GM19351 (cell line): ENCODE measurements around the gene GFI1B.

Source experiments
- ATAC-seq: cut with Tn5 transposase; IDR thresholded peaks from one replicate; pipeline ENCODE4 v1.9.1; 2021; ENCODE audit warnings: mild to moderate bottlenecking, moderate library complexity; ENCODE audit not compliant: unreplicated experiment

Gene GFI1B

DNA sequence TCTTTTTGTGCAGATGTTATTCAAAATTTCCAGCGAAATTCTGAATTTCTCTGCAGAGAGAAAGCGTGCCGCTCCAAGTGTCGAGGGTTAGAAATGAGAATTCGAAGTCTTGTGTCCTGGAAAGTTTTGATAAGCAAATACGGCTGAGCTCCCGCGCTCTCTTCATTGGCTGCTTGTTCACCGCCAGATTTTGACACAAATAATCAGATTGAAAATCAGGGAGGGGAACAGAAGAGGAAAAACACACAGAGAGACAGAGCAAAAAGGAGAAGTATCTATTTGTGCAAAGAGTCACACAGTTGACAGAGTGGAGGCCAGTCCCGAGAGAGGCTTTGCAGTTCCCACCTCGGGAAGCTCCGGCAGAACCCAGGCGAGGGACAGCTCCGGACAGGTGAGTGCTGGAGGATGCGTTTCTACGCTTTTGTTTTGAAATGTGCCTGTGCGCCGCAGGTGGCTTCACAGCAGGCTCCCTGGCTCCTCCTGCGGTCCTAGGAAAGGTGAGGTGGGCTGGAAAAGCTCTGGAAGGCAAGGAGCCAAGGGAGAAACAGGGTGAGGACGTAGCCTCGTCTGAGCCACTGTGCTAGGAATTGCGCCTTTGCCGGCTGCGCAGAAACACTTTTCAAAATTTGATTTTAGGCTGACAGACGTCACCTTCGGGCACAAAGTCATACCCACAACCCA, at the start of gene GFI1B:
Gene GFI1B (plus strand): TSS at position 244 of the 681 bp plus-strand sequence. CDS start 7,985 bp downstream, outside the sequence.
- ATAC-seq = no peak

DNA sequence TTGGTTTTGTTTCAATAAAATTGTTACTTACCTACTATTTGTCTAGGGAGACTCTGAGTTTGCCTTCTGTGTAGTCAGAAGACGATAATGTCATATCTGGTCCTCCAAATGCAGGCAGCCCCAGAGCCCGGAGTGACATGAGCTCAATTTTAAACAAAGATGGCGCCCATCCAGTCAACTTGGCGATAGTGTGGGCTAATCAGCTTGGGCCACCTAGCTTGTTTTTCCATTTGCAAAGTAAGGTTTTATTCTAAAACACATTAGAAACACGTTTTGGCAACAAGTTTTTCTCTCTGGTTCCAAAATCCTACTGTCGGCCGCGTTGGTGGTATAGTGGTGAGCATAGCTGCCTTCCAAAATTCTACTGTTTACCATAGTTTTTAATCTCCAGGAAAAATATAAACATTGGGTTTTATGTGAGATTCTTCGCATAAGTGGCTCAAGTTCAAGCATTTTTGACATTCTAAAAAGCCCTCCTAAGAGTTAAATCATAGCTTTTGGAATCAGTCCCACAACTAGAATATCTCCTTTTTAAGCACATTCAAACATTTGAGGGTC, 47.2 kb upstream of the GFI1B start:
- no peak for ATAC-seq

- ATAC-seq = no peak
Observed at GRCh38 chr9:132935026-132935425, 43.5 kb upstream of the GFI1B start.

GRCh38 chr9:132937463-132937901, 41.0 kb upstream of the GFI1B start:
- ATAC-seq = no peak

DNA sequence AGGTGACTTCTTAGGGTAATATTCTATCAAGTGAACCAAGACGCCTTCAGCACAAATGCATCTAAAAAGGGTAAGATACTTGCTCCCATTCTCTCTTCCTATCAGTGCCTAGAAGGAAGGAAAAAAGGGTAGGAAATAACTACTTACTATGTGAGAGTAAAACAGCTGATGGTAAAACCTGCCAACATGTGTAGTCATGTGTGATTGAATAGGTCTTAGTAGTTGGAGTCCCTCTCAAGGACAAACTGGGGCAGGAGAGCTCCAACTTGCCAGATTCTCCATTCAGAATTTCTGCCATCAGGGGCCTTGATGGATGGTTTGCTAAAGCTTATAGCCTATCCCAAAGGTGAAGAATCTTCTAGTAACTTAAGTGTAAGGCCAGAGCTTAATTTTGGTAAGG, 39.3 kb upstream of the GFI1B start:
- no peak for ATAC-seq

DNA sequence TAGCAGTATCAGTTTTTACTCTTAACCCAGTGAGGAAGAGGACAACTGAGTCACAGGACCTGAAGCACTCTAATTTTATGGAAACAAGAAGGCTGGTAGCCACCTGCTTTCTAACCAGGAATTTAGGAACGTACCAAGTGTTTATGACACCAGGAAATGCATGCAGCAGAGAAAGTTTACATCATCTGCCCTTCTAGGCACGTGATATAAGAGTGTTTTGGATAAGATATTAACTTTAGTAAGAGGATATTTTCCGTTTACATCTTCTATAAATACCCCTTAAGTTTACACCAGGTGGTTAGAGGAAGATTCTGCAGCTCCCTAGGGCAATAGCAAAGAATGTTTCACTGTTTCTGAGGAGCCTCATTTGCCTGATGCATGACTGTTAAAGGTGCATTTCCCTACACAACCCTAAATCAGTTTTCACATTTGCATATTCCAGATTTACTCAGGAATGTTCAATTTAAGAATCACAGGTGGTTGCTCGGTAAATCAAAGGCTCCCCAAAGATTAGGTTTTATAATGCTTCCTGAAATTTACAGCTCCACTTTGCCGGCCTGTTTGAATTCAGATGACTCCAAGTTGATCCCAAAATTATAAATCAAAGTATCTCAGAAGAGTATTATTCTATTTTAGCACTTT, 35.8 kb upstream of the GFI1B start:
- ATAC-seq = no peak

GRCh38 chr9:132943651-132944293, 34.7 kb upstream of the GFI1B start:
- peak; percentile 8 for ATAC-seq

GRCh38 chr9:132944294-132945185, 34.0 kb upstream of the GFI1B start, which contains the start of gene TSC1:
TSS of gene TSC1 (minus strand) at chr9:132944616. CDS start at chr9:132928872, 15,744 bp downstream.
- ATAC-seq = peak; percentile 67

DNA sequence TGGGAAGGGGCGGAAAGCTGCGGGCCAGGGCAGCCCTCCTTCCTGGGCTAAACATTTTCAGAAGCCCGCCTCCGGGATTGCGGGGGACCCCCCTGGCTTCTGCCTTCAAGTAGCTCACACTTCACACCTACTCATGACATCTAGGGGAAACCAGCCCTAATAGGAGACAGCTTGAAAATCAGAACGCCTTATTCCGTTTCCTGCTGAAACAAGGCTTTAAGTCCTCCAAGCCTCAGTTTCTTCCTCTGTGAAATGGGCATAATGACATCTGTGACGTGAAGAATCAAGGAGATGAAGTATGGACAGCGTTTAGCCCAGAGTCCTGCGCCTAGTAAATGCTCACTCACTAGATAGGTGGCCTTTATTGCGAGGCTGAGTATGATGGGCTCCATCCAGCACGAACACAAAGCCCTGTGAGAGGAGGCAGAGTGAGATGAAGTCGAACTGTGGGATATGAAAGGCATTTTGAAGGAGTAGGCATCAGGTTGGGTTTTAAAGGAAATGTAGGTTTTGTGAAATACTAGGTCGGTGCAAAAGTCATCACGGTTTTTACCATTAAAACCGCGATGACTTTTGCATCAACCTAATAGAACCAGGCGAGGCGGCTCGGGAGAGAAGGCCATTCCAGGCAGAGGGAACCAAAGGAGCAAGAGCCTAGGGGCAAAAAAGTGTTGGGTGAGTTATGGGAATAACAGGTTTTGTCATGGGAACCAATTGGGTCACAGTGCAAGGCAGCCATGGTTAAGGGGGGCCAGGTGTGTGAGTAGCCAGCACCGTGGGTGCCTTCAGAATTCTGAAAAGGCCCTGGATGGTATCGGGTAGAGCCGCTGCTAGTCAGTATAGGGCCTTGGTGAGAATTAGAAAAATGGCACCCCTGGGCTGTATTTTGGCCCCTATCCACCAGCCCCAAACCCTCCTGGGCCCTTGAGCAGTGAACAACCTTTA, 33.0 kb upstream of the GFI1B start:
- peak; percentile 17 for ATAC-seq

GRCh38 chr9:132946211-132946610, 32.3 kb upstream of the GFI1B start:
- ATAC-seq = no peak

- ATAC-seq = no peak
Observed at GRCh38 chr9:132946631-132947295, 31.7 kb upstream of the GFI1B start.

GRCh38 chr9:132947756-132948155, 30.7 kb upstream of the GFI1B start:
- ATAC-seq = no peak

DNA sequence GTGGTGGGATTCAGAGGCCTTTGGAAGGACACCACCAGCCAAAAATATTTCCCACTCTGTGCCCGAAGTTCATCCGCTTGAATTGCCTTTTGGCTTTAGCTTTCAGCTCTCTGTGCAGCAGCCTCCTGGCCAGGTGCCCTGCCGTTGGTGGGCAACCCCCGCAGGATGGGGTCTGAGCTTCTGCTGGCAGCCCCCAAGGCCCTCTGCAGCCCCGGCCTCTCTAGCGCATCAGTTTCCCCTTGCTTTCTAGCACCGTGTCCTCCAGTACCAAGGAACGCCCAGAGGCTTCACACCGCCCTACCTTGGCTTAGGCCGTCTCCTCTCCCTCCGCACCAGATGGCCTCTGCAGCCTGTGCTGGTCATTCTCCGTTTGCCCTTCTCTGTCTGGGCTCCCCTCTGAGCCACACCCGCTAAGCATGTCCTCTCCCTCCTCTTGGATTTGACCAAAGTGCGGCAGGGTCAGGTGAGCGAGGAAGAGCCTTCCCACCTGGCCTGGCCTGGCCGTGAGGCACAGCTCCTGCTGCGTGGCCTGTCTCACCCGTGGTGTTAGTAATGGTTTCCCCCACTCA, 29.9 kb upstream of the GFI1B start:
- no peak for ATAC-seq

DNA sequence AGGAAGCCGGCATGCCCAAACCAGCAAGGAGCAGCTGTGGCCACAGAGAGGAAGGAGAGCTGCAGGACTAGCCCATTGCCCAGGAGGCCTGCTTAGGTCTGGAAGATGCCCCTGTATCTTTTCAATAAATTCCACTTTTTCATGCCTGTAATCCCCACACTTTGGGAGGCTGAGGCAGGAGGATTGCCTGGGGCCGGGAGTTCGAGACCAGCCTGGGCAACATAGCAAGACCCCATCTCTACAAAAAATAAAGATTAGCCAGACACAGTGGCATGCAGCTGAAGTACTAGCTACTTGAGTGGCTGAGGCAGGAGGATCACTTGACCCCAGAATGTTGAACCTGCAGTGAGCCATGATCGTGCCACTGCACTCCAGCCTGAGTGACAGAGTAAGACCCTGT, 28.8 kb upstream of the GFI1B start:
- ATAC-seq = no peak

DNA sequence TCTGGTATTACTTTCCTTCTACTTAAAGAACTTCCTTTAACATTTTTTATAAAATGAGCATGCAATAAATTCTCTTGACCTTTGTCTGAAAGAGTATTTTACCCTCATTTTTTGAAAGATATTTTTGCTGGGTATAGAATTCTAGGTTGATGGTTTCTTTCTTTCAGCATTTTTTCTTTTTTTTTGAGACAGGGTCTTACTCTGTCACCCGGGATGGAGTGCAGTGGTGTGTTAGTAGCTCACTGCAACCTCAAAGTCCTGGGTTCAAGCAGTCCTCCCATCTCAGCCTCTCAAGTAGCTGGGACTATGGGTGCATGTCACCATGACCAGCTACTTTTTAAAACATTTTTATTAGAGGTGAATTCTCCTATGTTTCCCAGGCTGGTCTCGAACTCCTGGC, 23.4 kb upstream of the GFI1B start:
- ATAC-seq = no peak

GRCh38 chr9:132955768-132956167, 22.7 kb upstream of the GFI1B start:
- ATAC-seq = no peak

GRCh38 chr9:132957805-132958204, 20.7 kb upstream of the GFI1B start:
- no peak for ATAC-seq

GRCh38 chr9:132961002-132961401, 17.5 kb upstream of the GFI1B start:
- ATAC-seq = no peak

DNA sequence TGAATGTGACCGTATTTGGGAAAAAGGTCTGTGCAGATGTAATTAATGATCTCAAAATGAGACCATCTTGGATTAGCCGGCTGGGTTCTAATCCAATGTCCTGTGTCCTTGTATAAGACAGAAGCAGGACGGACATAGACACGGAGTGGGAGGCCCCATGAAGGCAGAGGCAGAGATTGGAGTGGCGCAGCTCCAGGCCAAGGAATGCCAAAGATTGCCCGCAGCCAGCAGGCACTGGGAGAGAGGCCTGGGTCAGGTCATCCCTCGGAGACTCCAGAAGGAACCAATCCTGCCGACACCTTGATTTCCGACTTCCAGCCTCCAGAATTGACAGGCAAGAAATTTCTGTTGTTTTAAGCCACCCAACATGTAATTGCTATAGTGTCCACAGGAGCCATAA, 13.0 kb upstream of the GFI1B start:
- ATAC-seq = no peak
